ENCODE data around the gene TSPAN10. TPM values are rescaled to one million over a fixed set of nuclear protein-coding genes. Genes with fewer than 3 reads are reported as not detected.
"Not testable (repeated sequence)": the region's sequence is repeated elsewhere in the genome, so short reads cannot be mapped to it uniquely, and the experiment has no call there.

The TSPAN10 gene
- total and polyA plus RNA-seq, 2 of the 13 experiments (the other 11 are each of a cell fraction or from before 2014, with no cell fraction given), result 0.54 to 0.75 TPM

GRCh38 chr17:81616877-81617276, 20.1 kb upstream of the TSPAN10 start (continued):
- TF ChIP-seq ARHGAP35 (CRISPR knock-in tag; IDR thresholded peaks at IDR 0.05; ENCODE audit: borderline replicate concordance), result no peak
- no peak for TF ChIP-seq MAFK (conservative IDR thresholded peaks at IDR 0.05 in 1 of 2, IDR thresholded peaks at IDR 0.05 in 1 of 2; ENCODE audit: low read length in 2 of 2)

GRCh38 chr17:81618307-81618706, 18.7 kb upstream of the TSPAN10 start:
- FAIRE-seq; H2AFZ ChIP-seq (ENCODE audit: low read length); H3K4me3 ChIP-seq (replicated peaks in 1 of 3; ENCODE audit: insufficient read depth in 1 of 3, low read depth in 2 of 3, low read length in 3 of 3); intact Hi-C loops (cut with micrococcal nuclease; ENCODE audit: unreplicated experiment); DNase-seq (ENCODE audit: low spot score); H3K27ac ChIP-seq (ENCODE audit: extremely low read length, insufficient read depth, low read length); H3K9me3 ChIP-seq (ENCODE audit: low read length); H3K9ac ChIP-seq (ENCODE audit: insufficient read depth, low read depth, low read length); H4K20me1 ChIP-seq (ENCODE audit: insufficient read depth, low read length); POLR2A ChIA-PET; ATAC-seq; H3K4me2 ChIP-seq (ENCODE audit: low read depth, low read length); BruUV-seq (replicated peaks); H3K27me3 ChIP-seq (ENCODE audit: control insufficient read depth in 1 of 2, insufficient read depth in 2 of 2, low read length in 2 of 2); in situ Hi-C loops (cut with HindIII; ENCODE audit: extremely low pct_ligation_motif_present, low pct_unique_long_range_greater_than_20kb); CTCF ChIA-PET (ENCODE audit: low intra/inter-chr PET ratio, low total read pairs): not testable (repeated sequence)
- 99% methylated on average over 23 of the region's 36 CpGs for WGBS (ENCODE audit: low lambda C conversion rate)
- peaks cover 24% of the 10 kb centered on the region for H3K79me2 ChIP-seq (ENCODE audit: insufficient read depth, low read length)
- H3K4me1 ChIP-seq (ENCODE audit: insufficient read depth, low read length), result peaks cover 15% of the 10 kb centered on the region
- H3K36me3 ChIP-seq (replicated peaks in 1 of 2; ENCODE audit: control insufficient read depth in 1 of 2, insufficient read depth in 2 of 2, low read length in 2 of 2), result peaks cover 39 to 68% of the 10 kb centered on the region in 2 experiments

- no peak for FAIRE-seq
Observed at GRCh38 chr17:81621494-81622130, 15.4 kb upstream of the TSPAN10 start.

More at GRCh38 chr17:81621494-81622130, 15.4 kb upstream of the TSPAN10 start:
- H3K79me2 ChIP-seq (ENCODE audit: insufficient read depth, low read length), result peaks cover 11% of the 10 kb centered on the region
- peaks cover 35 to 74% of the 10 kb centered on the region in 2 experiments for H3K36me3 ChIP-seq (replicated peaks in 1 of 2; ENCODE audit: control insufficient read depth in 1 of 2, insufficient read depth in 2 of 2, low read length in 2 of 2)
- H2AFZ ChIP-seq (ENCODE audit: low read length), result no peak overlapping the region
- H3K27ac ChIP-seq (ENCODE audit: extremely low read length, insufficient read depth, low read length), result no peak overlapping the region
- H3K9me3 ChIP-seq (ENCODE audit: low read length), result no peaks in the 10 kb centered on the region
- in situ Hi-C loops (cut with HindIII; ENCODE audit: extremely low pct_ligation_motif_present, low pct_unique_long_range_greater_than_20kb) (no loop called here), intact Hi-C loops (cut with micrococcal nuclease; ENCODE audit: unreplicated experiment) (no loop called here)
- TSS peak; percentile 21 for BruUV-seq (replicated peaks)
- no peaks in the 10 kb centered on the region for H3K4me1 ChIP-seq (ENCODE audit: insufficient read depth, low read length)
- ChIA-PET POLR2A (no interaction called here), CTCF (ENCODE audit: low intra/inter-chr PET ratio, low total read pairs) (no interaction called here)
- H3K4me3 ChIP-seq (replicated peaks in 1 of 3; ENCODE audit: insufficient read depth in 1 of 3, low read depth in 2 of 3, low read length in 3 of 3), result no peak overlapping the region
- DNase-seq (ENCODE audit: low spot score) (no peak), ATAC-seq (peak; percentile 31; the same call in 1 of the 3 replicates)
- H4K20me1 ChIP-seq (ENCODE audit: insufficient read depth, low read length), result peaks cover 4% of the 10 kb centered on the region; the same call in 1 of the 2 replicates
- TF ChIP-seq ARID5B (CRISPR knock-in tag; IDR thresholded peaks at IDR 0.05), result no peak
- 0 out of 2 replicates have a peak, but pooled peaks have one; percentile 25 for TF ChIP-seq ZBTB38 (CRISPR knock-in tag; IDR thresholded peaks at IDR 0.05)
- 91% methylated on average over 11 of the region's 11 CpGs for WGBS (ENCODE audit: low lambda C conversion rate)
- H3K4me2 ChIP-seq (ENCODE audit: low read depth, low read length), result no peak overlapping the region
- H3K27me3 ChIP-seq (ENCODE audit: control insufficient read depth in 1 of 2, insufficient read depth in 2 of 2, low read length in 2 of 2), result no peaks in the 10 kb centered on the region
- no peak overlapping the region for H3K9ac ChIP-seq (ENCODE audit: insufficient read depth, low read depth, low read length)

Data from HepG2 (cell line).